ENCODE measurements around the gene PTPRK.

DNA sequence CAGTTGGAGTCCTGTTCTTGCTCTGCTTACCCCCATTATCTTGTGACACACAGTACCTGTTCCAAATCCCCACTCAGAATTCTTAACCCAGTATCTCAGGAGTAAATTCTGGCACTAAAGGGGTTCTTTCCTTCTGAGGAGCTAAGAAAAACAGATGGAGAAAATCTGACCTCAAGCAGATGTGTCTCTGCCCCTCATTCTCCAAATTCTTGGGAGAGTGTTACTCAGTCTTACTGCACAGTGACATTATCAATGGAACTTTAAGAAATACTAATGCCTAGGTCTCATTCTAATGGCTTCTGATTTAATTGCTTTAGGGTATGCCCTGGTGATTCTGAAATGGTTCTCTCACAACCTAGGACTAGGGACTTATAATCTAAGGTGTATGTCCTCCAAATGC, 40.6 kb upstream of the PTPRK start:
- TF ChIP-seq, protein P1, sequence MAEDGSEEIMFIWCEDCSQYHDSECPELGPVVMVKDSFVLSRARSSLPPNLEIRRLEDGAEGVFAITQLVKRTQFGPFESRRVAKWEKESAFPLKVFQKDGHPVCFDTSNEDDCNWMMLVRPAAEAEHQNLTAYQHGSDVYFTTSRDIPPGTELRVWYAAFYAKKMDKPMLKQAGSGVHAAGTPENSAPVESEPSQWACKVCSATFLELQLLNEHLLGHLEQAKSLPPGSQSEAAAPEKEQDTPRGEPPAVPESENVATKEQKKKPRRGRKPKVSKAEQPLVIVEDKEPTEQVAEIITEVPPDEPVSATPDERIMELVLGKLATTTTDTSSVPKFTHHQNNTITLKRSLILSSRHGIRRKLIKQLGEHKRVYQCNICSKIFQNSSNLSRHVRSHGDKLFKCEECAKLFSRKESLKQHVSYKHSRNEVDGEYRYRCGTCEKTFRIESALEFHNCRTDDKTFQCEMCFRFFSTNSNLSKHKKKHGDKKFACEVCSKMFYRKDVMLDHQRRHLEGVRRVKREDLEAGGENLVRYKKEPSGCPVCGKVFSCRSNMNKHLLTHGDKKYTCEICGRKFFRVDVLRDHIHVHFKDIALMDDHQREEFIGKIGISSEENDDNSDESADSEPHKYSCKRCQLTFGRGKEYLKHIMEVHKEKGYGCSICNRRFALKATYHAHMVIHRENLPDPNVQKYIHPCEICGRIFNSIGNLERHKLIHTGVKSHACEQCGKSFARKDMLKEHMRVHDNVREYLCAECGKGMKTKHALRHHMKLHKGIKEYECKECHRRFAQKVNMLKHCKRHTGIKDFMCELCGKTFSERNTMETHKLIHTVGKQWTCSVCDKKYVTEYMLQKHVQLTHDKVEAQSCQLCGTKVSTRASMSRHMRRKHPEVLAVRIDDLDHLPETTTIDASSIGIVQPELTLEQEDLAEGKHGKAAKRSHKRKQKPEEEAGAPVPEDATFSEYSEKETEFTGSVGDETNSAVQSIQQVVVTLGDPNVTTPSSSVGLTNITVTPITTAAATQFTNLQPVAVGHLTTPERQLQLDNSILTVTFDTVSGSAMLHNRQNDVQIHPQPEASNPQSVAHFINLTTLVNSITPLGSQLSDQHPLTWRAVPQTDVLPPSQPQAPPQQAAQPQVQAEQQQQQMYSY (CRISPR knock-in tag; IDR thresholded peaks at IDR 0.05): no peak
- TF ChIP-seq, protein P2, sequence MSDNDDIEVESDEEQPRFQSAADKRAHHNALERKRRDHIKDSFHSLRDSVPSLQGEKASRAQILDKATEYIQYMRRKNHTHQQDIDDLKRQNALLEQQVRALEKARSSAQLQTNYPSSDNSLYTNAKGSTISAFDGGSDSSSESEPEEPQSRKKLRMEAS (IDR thresholded peaks at IDR 0.05; ENCODE audit: low read depth, low read length): no peak
- TF ChIP-seq, protein P3, sequence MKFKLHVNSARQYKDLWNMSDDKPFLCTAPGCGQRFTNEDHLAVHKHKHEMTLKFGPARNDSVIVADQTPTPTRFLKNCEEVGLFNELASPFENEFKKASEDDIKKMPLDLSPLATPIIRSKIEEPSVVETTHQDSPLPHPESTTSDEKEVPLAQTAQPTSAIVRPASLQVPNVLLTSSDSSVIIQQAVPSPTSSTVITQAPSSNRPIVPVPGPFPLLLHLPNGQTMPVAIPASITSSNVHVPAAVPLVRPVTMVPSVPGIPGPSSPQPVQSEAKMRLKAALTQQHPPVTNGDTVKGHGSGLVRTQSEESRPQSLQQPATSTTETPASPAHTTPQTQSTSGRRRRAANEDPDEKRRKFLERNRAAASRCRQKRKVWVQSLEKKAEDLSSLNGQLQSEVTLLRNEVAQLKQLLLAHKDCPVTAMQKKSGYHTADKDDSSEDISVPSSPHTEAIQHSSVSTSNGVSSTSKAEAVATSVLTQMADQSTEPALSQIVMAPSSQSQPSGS (IDR thresholded peaks at IDR 0.05; ENCODE audit: low read length): no peak
- TF ChIP-seq, protein P4, sequence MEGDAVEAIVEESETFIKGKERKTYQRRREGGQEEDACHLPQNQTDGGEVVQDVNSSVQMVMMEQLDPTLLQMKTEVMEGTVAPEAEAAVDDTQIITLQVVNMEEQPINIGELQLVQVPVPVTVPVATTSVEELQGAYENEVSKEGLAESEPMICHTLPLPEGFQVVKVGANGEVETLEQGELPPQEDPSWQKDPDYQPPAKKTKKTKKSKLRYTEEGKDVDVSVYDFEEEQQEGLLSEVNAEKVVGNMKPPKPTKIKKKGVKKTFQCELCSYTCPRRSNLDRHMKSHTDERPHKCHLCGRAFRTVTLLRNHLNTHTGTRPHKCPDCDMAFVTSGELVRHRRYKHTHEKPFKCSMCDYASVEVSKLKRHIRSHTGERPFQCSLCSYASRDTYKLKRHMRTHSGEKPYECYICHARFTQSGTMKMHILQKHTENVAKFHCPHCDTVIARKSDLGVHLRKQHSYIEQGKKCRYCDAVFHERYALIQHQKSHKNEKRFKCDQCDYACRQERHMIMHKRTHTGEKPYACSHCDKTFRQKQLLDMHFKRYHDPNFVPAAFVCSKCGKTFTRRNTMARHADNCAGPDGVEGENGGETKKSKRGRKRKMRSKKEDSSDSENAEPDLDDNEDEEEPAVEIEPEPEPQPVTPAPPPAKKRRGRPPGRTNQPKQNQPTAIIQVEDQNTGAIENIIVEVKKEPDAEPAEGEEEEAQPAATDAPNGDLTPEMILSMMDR (IDR thresholded peaks at IDR 0.05 in 2 of 3, conservative IDR thresholded peaks at IDR 0.05 in 1 of 3; ENCODE audit: control insufficient read depth in 2 of 3, extremely low read depth in 1 of 3, insufficient read depth in 1 of 3, low read depth in 3 of 3, low read length in 3 of 3): no peak
- no peak for TF ChIP-seq ZNF24 (IDR thresholded peaks at IDR 0.05)
- TF ChIP-seq, protein P5, sequence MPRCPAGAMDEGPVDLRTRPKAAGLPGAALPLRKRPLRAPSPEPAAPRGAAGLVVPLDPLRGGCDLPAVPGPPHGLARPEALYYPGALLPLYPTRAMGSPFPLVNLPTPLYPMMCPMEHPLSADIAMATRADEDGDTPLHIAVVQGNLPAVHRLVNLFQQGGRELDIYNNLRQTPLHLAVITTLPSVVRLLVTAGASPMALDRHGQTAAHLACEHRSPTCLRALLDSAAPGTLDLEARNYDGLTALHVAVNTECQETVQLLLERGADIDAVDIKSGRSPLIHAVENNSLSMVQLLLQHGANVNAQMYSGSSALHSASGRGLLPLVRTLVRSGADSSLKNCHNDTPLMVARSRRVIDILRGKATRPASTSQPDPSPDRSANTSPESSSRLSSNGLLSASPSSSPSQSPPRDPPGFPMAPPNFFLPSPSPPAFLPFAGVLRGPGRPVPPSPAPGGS (IDR thresholded peaks at IDR 0.05; ENCODE audit: borderline replicate concordance, insufficient read depth, low read depth, low read length, poor library complexity, severe bottlenecking): no peak
- no peak for TF ChIP-seq RCOR1 (conservative IDR thresholded peaks at IDR 0.05; ENCODE audit: low read depth, low read length)
- TF ChIP-seq NFIC (IDR thresholded peaks at IDR 0.05; ENCODE audit: low read depth, low read length): no peak
- TF ChIP-seq GABPA (IDR thresholded peaks at IDR 0.05; ENCODE audit: low read depth): no peak

Measured in GM12878 (cell line).